Measurements from ENCODE around the gene ROPN1.
"Not testable (repeated sequence)": the region's sequence is repeated elsewhere in the genome, so short reads cannot be mapped to it uniquely, and the experiment has no call there.

Gene ROPN1

DNA sequence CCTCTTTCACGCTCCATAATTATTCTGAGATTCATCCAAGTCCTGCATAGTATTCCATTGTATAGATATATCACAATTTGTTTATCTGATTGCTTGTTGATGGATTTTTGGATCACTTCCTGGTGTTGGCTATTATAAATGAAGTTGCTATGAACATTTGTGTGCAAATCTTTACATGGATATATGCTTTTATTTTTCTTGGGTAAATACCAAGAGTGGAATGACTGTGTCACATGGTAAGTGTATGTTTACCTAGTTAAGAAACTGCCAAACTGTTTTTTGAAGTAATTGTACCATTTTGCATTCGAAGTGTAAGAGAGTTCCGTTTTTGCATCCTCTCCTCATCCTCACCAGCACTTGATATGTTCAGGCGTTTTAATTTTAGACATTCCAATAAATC, 34.6 kb upstream of the ROPN1 start:
- no peaks in the 10 kb centered on the region for H3K9me3 ChIP-seq (ENCODE audit: low read length)
- no peak overlapping the region for H3K27ac ChIP-seq (ENCODE audit: low read depth, low read length, poor library complexity, severe bottlenecking)
- H3K4me3 ChIP-seq (ENCODE audit: low read depth, low read length, poor library complexity, severe bottlenecking), result no peak overlapping the region
- TF ChIP-seq EZH2 (IDR thresholded peaks at IDR 0.05; ENCODE audit: borderline replicate concordance, low read length), result no peak
- TF ChIP-seq, protein P1, sequence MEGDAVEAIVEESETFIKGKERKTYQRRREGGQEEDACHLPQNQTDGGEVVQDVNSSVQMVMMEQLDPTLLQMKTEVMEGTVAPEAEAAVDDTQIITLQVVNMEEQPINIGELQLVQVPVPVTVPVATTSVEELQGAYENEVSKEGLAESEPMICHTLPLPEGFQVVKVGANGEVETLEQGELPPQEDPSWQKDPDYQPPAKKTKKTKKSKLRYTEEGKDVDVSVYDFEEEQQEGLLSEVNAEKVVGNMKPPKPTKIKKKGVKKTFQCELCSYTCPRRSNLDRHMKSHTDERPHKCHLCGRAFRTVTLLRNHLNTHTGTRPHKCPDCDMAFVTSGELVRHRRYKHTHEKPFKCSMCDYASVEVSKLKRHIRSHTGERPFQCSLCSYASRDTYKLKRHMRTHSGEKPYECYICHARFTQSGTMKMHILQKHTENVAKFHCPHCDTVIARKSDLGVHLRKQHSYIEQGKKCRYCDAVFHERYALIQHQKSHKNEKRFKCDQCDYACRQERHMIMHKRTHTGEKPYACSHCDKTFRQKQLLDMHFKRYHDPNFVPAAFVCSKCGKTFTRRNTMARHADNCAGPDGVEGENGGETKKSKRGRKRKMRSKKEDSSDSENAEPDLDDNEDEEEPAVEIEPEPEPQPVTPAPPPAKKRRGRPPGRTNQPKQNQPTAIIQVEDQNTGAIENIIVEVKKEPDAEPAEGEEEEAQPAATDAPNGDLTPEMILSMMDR (IDR thresholded peaks at IDR 0.05; ENCODE audit: low read length), result no peak
- H3K9me2 ChIP-seq (ENCODE audit: low read depth, low read length), result no peaks in the 10 kb centered on the region
- H3K9ac ChIP-seq (ENCODE audit: low read length), result no peak overlapping the region
- no peak overlapping the region for H3K4me2 ChIP-seq (ENCODE audit: low read length)
- no peaks in the 10 kb centered on the region for H3K4me1 ChIP-seq (ENCODE audit: insufficient read depth, low read length, severe bottlenecking)
- no peaks in the 10 kb centered on the region for H4K20me1 ChIP-seq (ENCODE audit: insufficient read depth, low read length)
- no peaks in the 10 kb centered on the region for H3F3A ChIP-seq (ENCODE audit: insufficient read depth, low read length)
- H3K36me3 ChIP-seq (ENCODE audit: insufficient read depth, low read length), result no peaks in the 10 kb centered on the region
- H3K79me2 ChIP-seq (ENCODE audit: insufficient read depth, low read length), result no peaks in the 10 kb centered on the region
- no peak overlapping the region for H2AFZ ChIP-seq (ENCODE audit: low read length)
- H3K27me3 ChIP-seq (ENCODE audit: insufficient read depth, low read length), result no peaks in the 10 kb centered on the region

GRCh38 chr3:124023531-124023930, 31.6 kb upstream of the ROPN1 start:
- H3K4me2 ChIP-seq (ENCODE audit: low read length); H4K20me1 ChIP-seq (ENCODE audit: insufficient read depth, low read length); H3K27ac ChIP-seq (ENCODE audit: low read depth, low read length, poor library complexity, severe bottlenecking); H3K4me3 ChIP-seq (ENCODE audit: low read depth, low read length, poor library complexity, severe bottlenecking); H3K79me2 ChIP-seq (ENCODE audit: insufficient read depth, low read length); H3K9me2 ChIP-seq (ENCODE audit: low read depth, low read length); H3K4me1 ChIP-seq (ENCODE audit: insufficient read depth, low read length, severe bottlenecking); H2AFZ ChIP-seq (ENCODE audit: low read length); H3F3A ChIP-seq (ENCODE audit: insufficient read depth, low read length); H3K9me3 ChIP-seq (ENCODE audit: low read length); H3K9ac ChIP-seq (ENCODE audit: low read length); H3K27me3 ChIP-seq (ENCODE audit: insufficient read depth, low read length); H3K36me3 ChIP-seq (ENCODE audit: insufficient read depth, low read length): not testable (repeated sequence)

DNA sequence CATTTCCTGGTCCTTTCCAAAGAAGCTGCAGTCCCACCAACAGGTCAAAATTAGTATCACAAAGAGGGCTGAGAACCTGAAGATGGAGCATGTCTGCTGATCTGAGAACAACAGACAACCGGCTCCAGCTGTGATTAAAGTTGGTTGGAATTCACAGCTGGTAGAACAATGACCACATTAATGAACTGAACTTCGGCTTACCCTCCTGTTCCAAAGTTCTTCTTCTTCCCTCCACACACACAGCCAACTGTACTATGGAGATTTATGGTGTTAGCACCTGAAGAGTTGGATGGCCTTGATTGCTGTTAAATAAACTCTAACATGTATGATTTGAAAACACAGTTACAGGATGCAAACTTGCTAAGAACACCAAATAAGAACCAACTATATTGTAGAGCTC, 27.4 kb upstream of the ROPN1 start:
- H2AFZ ChIP-seq (ENCODE audit: low read length), result no peak overlapping the region
- no peak overlapping the region for H3K27ac ChIP-seq (ENCODE audit: low read depth, low read length, poor library complexity, severe bottlenecking)
- H3K9me3 ChIP-seq (ENCODE audit: low read length), result no peaks in the 10 kb centered on the region
- TF ChIP-seq EZH2 (IDR thresholded peaks at IDR 0.05; ENCODE audit: borderline replicate concordance, low read length), result no peak
- TF ChIP-seq, protein P1 (IDR thresholded peaks at IDR 0.05; ENCODE audit: low read length), result no peak
- no peaks in the 10 kb centered on the region for H3K4me1 ChIP-seq (ENCODE audit: insufficient read depth, low read length, severe bottlenecking)
- H3K4me3 ChIP-seq (ENCODE audit: low read depth, low read length, poor library complexity, severe bottlenecking), result no peak overlapping the region
- no peaks in the 10 kb centered on the region for H4K20me1 ChIP-seq (ENCODE audit: insufficient read depth, low read length)
- H3F3A ChIP-seq (ENCODE audit: insufficient read depth, low read length), result no peaks in the 10 kb centered on the region
- H3K9me2 ChIP-seq (ENCODE audit: low read depth, low read length), result no peaks in the 10 kb centered on the region
- H3K4me2 ChIP-seq (ENCODE audit: low read length), result no peak overlapping the region
- no peaks in the 10 kb centered on the region for H3K27me3 ChIP-seq (ENCODE audit: insufficient read depth, low read length)
- H3K36me3 ChIP-seq (ENCODE audit: insufficient read depth, low read length), result no peaks in the 10 kb centered on the region
- H3K9ac ChIP-seq (ENCODE audit: low read length), result no peak overlapping the region
- no peaks in the 10 kb centered on the region for H3K79me2 ChIP-seq (ENCODE audit: insufficient read depth, low read length)

- not testable (repeated sequence) for H3K9me3 ChIP-seq (ENCODE audit: low read length); H2AFZ ChIP-seq (ENCODE audit: low read length); H3K27me3 ChIP-seq (ENCODE audit: insufficient read depth, low read length); H3K4me1 ChIP-seq (ENCODE audit: insufficient read depth, low read length, severe bottlenecking); H3K27ac ChIP-seq (ENCODE audit: low read depth, low read length, poor library complexity, severe bottlenecking); H3K9ac ChIP-seq (ENCODE audit: low read length); H3K79me2 ChIP-seq (ENCODE audit: insufficient read depth, low read length); H3K4me3 ChIP-seq (ENCODE audit: low read depth, low read length, poor library complexity, severe bottlenecking); H3K4me2 ChIP-seq (ENCODE audit: low read length); H3K9me2 ChIP-seq (ENCODE audit: low read depth, low read length); H3F3A ChIP-seq (ENCODE audit: insufficient read depth, low read length); H4K20me1 ChIP-seq (ENCODE audit: insufficient read depth, low read length); H3K36me3 ChIP-seq (ENCODE audit: insufficient read depth, low read length)
These were observed 25.6 kb upstream of the ROPN1 start for GRCh38 chr3:124017502-124017901.
